ENCODE data around the gene RHOBTB3.

GRCh38 chr5:95715799-95716461, 15.2 kb upstream of the RHOBTB3 start:
- TF ChIP-seq CTCF (conservative IDR thresholded peaks at IDR 0.05) (no peak), ZFX (IDR thresholded peaks at IDR 0.05) (no peak)
